ENCODE data around the gene ATRAID. TPM values are rescaled to one million over a fixed set of nuclear protein-coding genes. Genes with fewer than 3 reads are reported as not detected.

Gene ATRAID
- total RNA-seq, 6 donors from 2014 or later, result 53.4 to 126 (median 112) TPM

- WGBS, 2 donors, result 44 to 55% methylated on average over 13 of the region's 13 CpGs
- peaks cover 0 to 4% (median 1%) of the 10 kb centered on the region in 4 donors for H3K27me3 ChIP-seq
Measured at GRCh38 chr2:27255187-27255586, 43.3 kb downstream of the ATRAID start.

GRCh38 chr2:27255660-27256059 is 43.8 kb downstream of the ATRAID start:
- peaks cover 0 to 4% (median 1%) of the 10 kb centered on the region in 4 donors for H3K27me3 ChIP-seq
- WGBS, 2 donors, result 29 to 30% methylated on average over 1 of the region's 1 CpG
- no peak for ATAC-seq (ENCODE audit: low FRiP score in 2 of 2)

More at GRCh38 chr2:27255187-27255586, 43.3 kb downstream of the ATRAID start:
- Histone ChIP-seq H3K9me3 (no peaks in the 10 kb centered on the region), H3K36me3 (no peaks in the 10 kb centered on the region), H3K4me3 (no peak overlapping the region), H3K4me1 (peaks cover 0 to 5% (median 1%) of the 10 kb centered on the region in 4 donors), H3K27ac (no peak overlapping the region)
- peak in 1 of 2 donors; percentile 8 for ATAC-seq (ENCODE audit: low FRiP score in 2 of 2)
- TF ChIP-seq EP300 (IDR thresholded peaks at IDR 0.05) (no peak), POLR2A (IDR thresholded peaks at IDR 0.05) (no peak), CTCF (IDR thresholded peaks at IDR 0.05) (no peak), POLR2AphosphoS5 (IDR thresholded peaks at IDR 0.05) (no peak)
- DNase-seq, result no peak

GRCh38 chr2:27256855-27257454 is 45.1 kb downstream of the ATRAID start:
- ATAC-seq (ENCODE audit: low FRiP score in 2 of 2) (no peak), DNase-seq (no peak)
- Histone ChIP-seq H3K9me3 (no peaks in the 10 kb centered on the region), H3K4me1 (peaks cover 2 to 6% (median 4%) of the 10 kb centered on the region in 4 donors), H3K36me3 (no peaks in the 10 kb centered on the region), H3K4me3 (no peak overlapping the region), H3K27me3 (peaks cover 1 to 11% (median 8%) of the 10 kb centered on the region in 4 donors), H3K27ac (no peak overlapping the region)
- TF ChIP-seq EP300 (IDR thresholded peaks at IDR 0.05) (no peak), POLR2A (IDR thresholded peaks at IDR 0.05) (no peak), POLR2AphosphoS5 (IDR thresholded peaks at IDR 0.05) (no peak), CTCF (IDR thresholded peaks at IDR 0.05) (no peak)
- 62 to 78% methylated on average over 2 to 7 of the region's 7 CpGs for WGBS, 2 donors

More at GRCh38 chr2:27255660-27256059, 43.8 kb downstream of the ATRAID start:
- no peak for DNase-seq
- no peak overlapping the region for H3K4me3 ChIP-seq
- H3K4me1 ChIP-seq, result no peaks in the 10 kb centered on the region
- H3K27ac ChIP-seq, result no peak overlapping the region
- TF ChIP-seq POLR2AphosphoS5 (IDR thresholded peaks at IDR 0.05) (no peak), POLR2A (IDR thresholded peaks at IDR 0.05) (no peak), CTCF (IDR thresholded peaks at IDR 0.05) (no peak), EP300 (IDR thresholded peaks at IDR 0.05) (no peak)
- no peaks in the 10 kb centered on the region for H3K36me3 ChIP-seq
- H3K9me3 ChIP-seq, result no peaks in the 10 kb centered on the region

GRCh38 chr2:27258051-27258450 is 46.2 kb downstream of the ATRAID start:
- Histone ChIP-seq H3K36me3 (no peaks in the 10 kb centered on the region), H3K27ac (no peak overlapping the region), H3K27me3 (peaks cover 1 to 22% (median 19%) of the 10 kb centered on the region in 4 donors), H3K4me3 (no peak overlapping the region), H3K9me3 (no peaks in the 10 kb centered on the region), H3K4me1 (peaks cover 13 to 17% (median 15%) of the 10 kb centered on the region in 4 donors)
- DNase-seq, result no peak
- no peak for TF ChIP-seq EP300 (IDR thresholded peaks at IDR 0.05)
- no peak for TF ChIP-seq CTCF (IDR thresholded peaks at IDR 0.05)
- TF ChIP-seq POLR2A (IDR thresholded peaks at IDR 0.05), result no peak
- no peak for TF ChIP-seq POLR2AphosphoS5 (IDR thresholded peaks at IDR 0.05)
- 86% methylated on average over 8 of the region's 8 CpGs for WGBS, 2 donors
- ATAC-seq (ENCODE audit: low FRiP score in 2 of 2), result no peak

Data from upper lobe of left lung (tissue), 6 donors.